Pancreas (tissue), 10 donors: ENCODE results near the gene TRERF1. TPM values are rescaled to one million over a fixed set of nuclear protein-coding genes. Genes with fewer than 3 reads are reported as not detected.
"Not testable (repeated sequence)": the region's sequence is repeated elsewhere in the genome, so short reads cannot be mapped to it uniquely, and the experiment has no call there.

Experiments used
- ATAC-seq, 4 donors: fragments of 200-7000 bp; cut with Tn5 transposase; one replicate each; pipeline versions ENCODE4 v1.8.0 to v1.9.1; 2020; ENCODE audit warnings: mild to moderate bottlenecking in 4 of 4, moderate library complexity in 4 of 4
- DNase-seq, 6 donors: peaks; one replicate each; pipeline ENCODE4 v3.0.0-alpha.2; 2020
- FAIRE-seq: peaks from 2 replicates; lab custom pipeline; 2012; peaks lifted over from hg19 to GRCh38; lab: Jason Lieb, UNC
- H3K27ac ChIP-seq, 4 donors: fragments of 200-600 bp; sonication (generic); 1 replicate in 3 of 4; 2 replicates in 1 of 4; pipeline versions ENCODE4 v1.5.0 to v1.8.0; 2020
- H3K27me3 ChIP-seq, 4 donors: fragments of 200-600 bp; one replicate each; pipeline ENCODE4 v1.8.0; 2021
- H3K36me3 ChIP-seq, 3 donors: fragments of 200-600 bp; sonication (generic) in 1 of 3; one replicate each; pipeline versions ENCODE4 v1.5.0 to v1.8.0; 2020 to 2021
- H3K4me1 ChIP-seq, 3 donors: fragments of 200-600 bp; one replicate each; pipeline ENCODE4 v1.8.0; 2021
- H3K4me3 ChIP-seq, 4 donors: fragments of 200-600 bp; sonication (generic) in 2 of 4; one replicate each; pipeline versions ENCODE4 v1.5.0 to v1.8.0; 2020 to 2021
- H3K9me3 ChIP-seq, 4 donors: fragments of 200-600 bp; one replicate each; pipeline ENCODE4 v1.8.0; 2021
- WGBS, 2 donors: extraction: QIAGEN DNeasy Blood & Tissue Kit; methylation state at CpG; one replicate each; pipeline ENCODE4 v1.1.7; 2013; 5-methylcytosine and 5-hydroxymethylcytosine counted together
- intact Hi-C, 3 donors: fragments of 100-400 bp; cut with DNase I; formaldehyde crosslinking; loops; one replicate each; pipeline versions ENCODE4 v1.11.1 to v1.14.2; 2022
- polyA plus RNA-seq, 2 donors: library from polyadenylated mRNA; stranded (reverse); fragments of 200-250 nt; gene quantifications; one replicate each; pipeline ENCODE4 v1.2.3, GENCODE V29; 2013
- total RNA-seq, 6 donors: library from RNA; stranded (reverse); fragmentation: NEBNext Ultra II Directional in 4 of 6; extraction: Animal tissue kit (Norgen Biotek cat#: 25700) in 4 of 6; gene quantifications; one replicate each; pipeline versions ENCODE4 v1.2.1 to v1.2.4, GENCODE V29; 2021 to 2023
- TF ChIP-seq, protein P1 (sequence below), 4 donors: fragments of 200-600 bp; sonication (generic) in 3 of 4; IDR thresholded peaks; one replicate each; pipeline versions ENCODE4 v1.5.0 to v1.8.0; 2021; ENCODE audit warnings: antibody characterized with exemption in 4 of 4
- donor health status: healthy with polysubstance abuse.
- donor health status: DM: no; HTN: no; CAD: no; lungs with moderate emphysema.
- donor health status: DM: no; HTN: no; CAD: no.
- donor health status: control.
- donor health status: control.
- donor health status: Bipolar disorder and iron deficiency.
- donor health status: DM: yes; HTN: yes; CAD: no.
- donor health status: DM: no; HTN: no; CAD: no.
- donor health status: DM: no; HTN: no; CAD: no.
- donor health status: DM: yes; HTN: yes; CAD: no.

The TRERF1 gene
- total and polyA plus RNA-seq, 8 donors, result 0.94 to 2.5 (median 1.5) TPM

DNA sequence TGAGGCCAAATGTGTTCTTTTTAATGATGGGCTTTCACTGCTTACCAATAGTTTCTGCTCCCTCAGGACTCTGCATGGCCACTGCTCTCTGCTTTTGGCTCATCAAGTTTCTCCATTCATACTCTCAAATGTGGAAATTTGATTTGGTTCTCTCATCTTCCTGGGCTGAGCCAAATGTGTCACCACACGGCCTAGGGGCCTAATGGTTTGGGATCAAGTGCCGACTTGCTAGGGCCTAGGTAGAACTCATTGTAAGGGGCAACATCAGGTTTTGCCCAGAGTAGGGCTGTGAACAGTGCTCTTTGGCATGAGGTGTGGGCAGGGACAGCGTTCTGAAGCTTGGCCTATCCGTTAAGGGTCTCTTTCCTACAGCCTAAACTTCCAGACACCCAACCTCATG is 230.2 kb downstream of the TRERF1 start:
- WGBS, 2 donors, result 65 to 77% methylated on average over 4 of the region's 4 CpGs
- Histone ChIP-seq H3K4me3 (no peak overlapping the region), H3K27ac (no peak overlapping the region), H3K27me3 (no peaks in the 10 kb centered on the region), H3K4me1 (peaks cover 5 to 9% (median 6%) of the 10 kb centered on the region in 3 donors), H3K9me3 (no peaks in the 10 kb centered on the region), H3K36me3 (no peaks in the 10 kb centered on the region)
- intact Hi-C loops, result no loop called here
- ATAC-seq (no peak), DNase-seq (no peak), FAIRE-seq (no peak)
- TF ChIP-seq, protein P1, sequence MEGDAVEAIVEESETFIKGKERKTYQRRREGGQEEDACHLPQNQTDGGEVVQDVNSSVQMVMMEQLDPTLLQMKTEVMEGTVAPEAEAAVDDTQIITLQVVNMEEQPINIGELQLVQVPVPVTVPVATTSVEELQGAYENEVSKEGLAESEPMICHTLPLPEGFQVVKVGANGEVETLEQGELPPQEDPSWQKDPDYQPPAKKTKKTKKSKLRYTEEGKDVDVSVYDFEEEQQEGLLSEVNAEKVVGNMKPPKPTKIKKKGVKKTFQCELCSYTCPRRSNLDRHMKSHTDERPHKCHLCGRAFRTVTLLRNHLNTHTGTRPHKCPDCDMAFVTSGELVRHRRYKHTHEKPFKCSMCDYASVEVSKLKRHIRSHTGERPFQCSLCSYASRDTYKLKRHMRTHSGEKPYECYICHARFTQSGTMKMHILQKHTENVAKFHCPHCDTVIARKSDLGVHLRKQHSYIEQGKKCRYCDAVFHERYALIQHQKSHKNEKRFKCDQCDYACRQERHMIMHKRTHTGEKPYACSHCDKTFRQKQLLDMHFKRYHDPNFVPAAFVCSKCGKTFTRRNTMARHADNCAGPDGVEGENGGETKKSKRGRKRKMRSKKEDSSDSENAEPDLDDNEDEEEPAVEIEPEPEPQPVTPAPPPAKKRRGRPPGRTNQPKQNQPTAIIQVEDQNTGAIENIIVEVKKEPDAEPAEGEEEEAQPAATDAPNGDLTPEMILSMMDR (IDR thresholded peaks at IDR 0.05), result no peak

DNA sequence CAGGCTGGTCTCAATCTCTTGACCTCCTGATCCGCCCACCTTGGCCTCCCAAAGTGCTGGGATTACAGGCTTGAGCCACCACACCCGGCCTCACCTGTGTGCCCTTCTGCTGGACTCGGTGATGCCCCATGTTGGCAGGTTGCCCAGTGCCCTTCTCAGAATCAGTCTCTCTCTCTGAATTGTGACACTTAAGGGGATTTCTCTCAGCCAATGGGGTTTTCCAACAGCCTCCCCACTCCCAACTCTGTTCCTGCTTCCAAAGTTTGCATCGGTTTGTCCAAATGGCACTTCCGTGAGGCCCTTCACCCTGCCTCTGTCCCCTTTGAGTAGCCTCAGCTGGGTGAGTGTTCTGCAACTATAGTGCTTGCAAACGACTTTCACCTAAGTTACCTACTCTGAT is 230.9 kb downstream of the TRERF1 start:
- intact Hi-C loops, result no loop called here
- FAIRE-seq, result no peak

DNA sequence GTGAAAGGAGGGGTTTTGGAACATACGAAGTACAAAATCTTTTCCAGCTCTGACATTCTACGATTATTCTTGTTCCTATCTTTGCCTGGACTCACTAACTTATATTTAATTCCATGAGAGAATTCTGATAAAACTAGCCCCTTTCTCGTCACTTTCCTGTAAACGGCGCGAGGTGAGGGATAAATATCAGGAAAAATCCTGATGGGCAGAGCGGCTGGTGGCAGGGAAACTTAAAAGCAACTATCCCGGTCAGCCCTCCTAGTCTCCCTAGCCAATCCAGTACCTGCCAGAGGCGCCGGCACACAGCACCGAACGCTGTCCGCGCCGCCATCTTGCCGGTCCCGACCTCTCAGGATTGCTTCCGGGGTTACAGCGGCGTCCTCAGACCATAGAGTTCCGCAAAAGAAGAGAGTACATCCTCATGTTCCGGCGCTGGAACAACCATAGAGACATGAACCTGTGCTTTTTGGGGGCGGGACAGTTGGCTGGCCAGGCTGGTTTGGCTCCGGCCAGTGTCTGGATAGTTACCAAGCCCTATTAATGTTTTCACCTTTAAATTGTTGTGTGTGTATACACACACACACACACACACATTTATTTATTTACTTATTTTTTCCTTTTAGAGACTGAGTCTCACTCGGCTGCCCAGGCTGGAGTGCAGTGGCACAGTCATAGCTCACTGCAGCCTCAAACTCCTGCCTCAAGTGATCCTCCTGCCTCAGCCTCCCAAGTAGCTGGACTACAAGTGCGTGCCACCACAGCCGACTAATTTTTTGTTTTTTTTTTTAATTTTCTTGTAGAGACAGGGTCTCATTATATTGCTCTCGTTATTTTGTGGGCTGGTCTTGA is 234.0 kb downstream of the TRERF1 start, which contains the start of gene MRPS10:
Gene MRPS10 (minus strand): TSS at position 343 of the 849 bp plus-strand sequence. CDS start 12 bp downstream, at position 331.
- peak within 1 kb of the TSS in 2 of 4 donors; percentile 4 to 12 for H3K27ac ChIP-seq
- intact Hi-C loops, result no loop called here

More for the DNA sequence above, 230.9 kb downstream of the TRERF1 start:
- Histone ChIP-seq H3K27ac (no peak overlapping the region), H3K4me1 (peaks cover 2 to 8% (median 6%) of the 10 kb centered on the region in 3 donors), H3K27me3 (no peaks in the 10 kb centered on the region), H3K4me3 (no peak overlapping the region), H3K9me3 (no peaks in the 10 kb centered on the region), H3K36me3 (no peaks in the 10 kb centered on the region)
- ATAC-seq (no peak), DNase-seq (no peak)
- 63 to 72% methylated on average over 6 of the region's 6 CpGs for WGBS, 2 donors
- TF ChIP-seq, protein P1 (IDR thresholded peaks at IDR 0.05), result no peak

DNA sequence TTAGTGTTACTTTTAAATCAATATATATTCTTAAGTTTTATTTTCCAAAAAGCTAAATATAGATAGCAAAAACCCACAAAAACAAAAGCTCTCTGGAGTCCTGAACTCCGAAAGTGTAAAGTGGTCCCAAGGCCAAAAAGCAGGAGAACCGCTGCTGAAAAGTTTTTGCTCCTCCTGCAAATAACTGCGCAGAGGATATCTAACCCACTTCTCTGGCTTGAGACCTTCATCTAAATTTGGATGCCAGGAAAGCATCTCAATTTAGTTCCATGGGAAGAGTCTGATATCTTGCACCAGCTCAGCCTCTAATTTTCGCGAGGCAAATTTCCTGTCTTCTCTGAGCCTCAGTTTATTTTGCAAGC is 234.6 kb downstream of the TRERF1 start:
- Histone ChIP-seq H3K27ac (peak overlapping the region in 2 of 4 donors; percentile 4 to 12), H3K36me3 (no peaks in the 10 kb centered on the region), H3K4me3 (peak overlapping the region; percentile 43 to 71 (median 48)), H3K27me3 (no peaks in the 10 kb centered on the region), H3K9me3 (no peaks in the 10 kb centered on the region), H3K4me1 (peaks cover 0 to 8% (median 6%) of the 10 kb centered on the region in 3 donors)
- TF ChIP-seq, protein P1 (IDR thresholded peaks at IDR 0.05), result no peak
- intact Hi-C loops, result no loop called here
- ATAC-seq (peak in 1 of 4 donors; percentile 5), DNase-seq (no peak), FAIRE-seq (no peak)
- WGBS, 2 donors, result 0 to 2% methylated on average over 5 of the region's 5 CpGs

More for the DNA sequence above, 234.0 kb downstream of the TRERF1 start, which contains the start of gene MRPS10:
- TF ChIP-seq, protein P1 (IDR thresholded peaks at IDR 0.05), result no peak
- no peaks in the 10 kb centered on the region for H3K9me3 ChIP-seq
- 8% methylated on average over 29 of the region's 29 CpGs for WGBS, 2 donors
- DNase-seq (peak; percentile 88 to 95 (median 91)), ATAC-seq (peak; percentile 99 to 100 (median 100)), FAIRE-seq (peak; percentile 77)
- H3K36me3 ChIP-seq, result no peaks in the 10 kb centered on the region
- peak within 1 kb of the TSS; percentile 43 to 71 (median 48) for H3K4me3 ChIP-seq
- peaks cover 0 to 8% (median 6%) of the 10 kb centered on the region in 3 donors for H3K4me1 ChIP-seq
- H3K27me3 ChIP-seq, result no peaks in the 10 kb centered on the region

DNA sequence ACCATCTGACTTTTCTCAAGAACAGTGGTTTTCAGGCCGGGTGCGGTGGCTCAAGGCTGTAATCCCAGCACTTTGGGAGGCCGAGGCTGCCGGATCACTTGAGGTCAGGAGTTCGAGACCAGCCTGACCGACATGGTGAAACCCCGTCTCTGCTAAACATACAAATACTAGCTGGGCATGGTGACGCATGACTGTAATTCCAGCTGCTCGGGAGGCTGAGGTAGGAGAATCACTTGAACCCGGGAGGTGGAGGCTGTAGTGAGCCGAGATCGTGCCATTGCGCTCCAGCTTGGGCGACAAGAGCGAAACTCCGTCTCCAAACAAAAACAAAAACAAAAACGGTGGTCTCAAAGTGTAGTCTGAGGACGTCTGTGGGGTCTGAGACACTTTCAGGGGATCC is 235.2 kb downstream of the TRERF1 start:
- ATAC-seq, H3K27ac ChIP-seq, DNase-seq, H3K27me3 ChIP-seq, H3K4me1 ChIP-seq, FAIRE-seq, intact Hi-C loops, H3K9me3 ChIP-seq, H3K36me3 ChIP-seq: not testable (repeated sequence)
- WGBS, 2 donors, result 65 to 75% methylated on average over 18 of the region's 18 CpGs
- peak overlapping the region in 1 of 4 donors; percentile 52 for H3K4me3 ChIP-seq
